HAP-1 (cell line): ENCODE results near the gene PGAP3.

Experiments used
- DNase-seq, 2 experiments: peaks; one replicate each; pipeline ENCODE4 v3.0.0-alpha.2; 2016 to 2020; ENCODE audit warnings: low spot score in 2 of 2
- H3K27me3 ChIP-seq: fragments of 250-450 bp; sonication (Bioruptor Pico); 2 replicates; pipeline ENCODE4 v1.5.1; 2020; ENCODE audit warnings: low read depth, mild to moderate bottlenecking, moderate library complexity
- H3K36me3 ChIP-seq: fragments of 250-450 bp; sonication (Bioruptor Pico); replicated peaks from 2 replicates; pipeline ENCODE4 v1.5.1; 2020; ENCODE audit warnings: mild to moderate bottlenecking
- H3K4me1 ChIP-seq: fragments of 250-450 bp; sonication (Bioruptor Pico); 2 replicates; pipeline ENCODE4 v1.5.1; 2020; ENCODE audit warnings: mild to moderate bottlenecking
- H3K4me3 ChIP-seq: fragments of 250-450 bp; sonication (Bioruptor Pico); 2 replicates; pipeline ENCODE4 v1.5.1; 2020; ENCODE audit warnings: mild to moderate bottlenecking, moderate library complexity
- H3K9me3 ChIP-seq: fragments of 250-450 bp; sonication (Bioruptor Pico); 2 replicates; pipeline ENCODE4 v1.5.1; 2020; ENCODE audit warnings: mild to moderate bottlenecking, moderate library complexity
- in situ Hi-C: fragments of 300-500 bp; cut with MboI; formaldehyde crosslinking; loops from 3 replicates; pipeline ENCODE4 v1.14.3; 2020; ENCODE audit warnings: low sequenced_read_pairs, inconsistent platforms, mixed read lengths

The PGAP3 gene

GRCh38 chr17:39667262-39667944 is 20.5 kb downstream of the PGAP3 start:
- H3K36me3 ChIP-seq = no peaks in the 10 kb centered on the region
- H3K4me1 ChIP-seq = peaks cover 5% of the 10 kb centered on the region
- in situ Hi-C loops = no loop called here
- no peak overlapping the region for H3K4me3 ChIP-seq
- no peak for DNase-seq
- H3K9me3 ChIP-seq = no peaks in the 10 kb centered on the region
- H3K27me3 ChIP-seq = no peaks in the 10 kb centered on the region

- H3K27me3 ChIP-seq = no peaks in the 10 kb centered on the region
- H3K4me3 ChIP-seq = no peak overlapping the region
- no peaks in the 10 kb centered on the region for H3K9me3 ChIP-seq
- in situ Hi-C loops = no loop called here
- peaks cover 5% of the 10 kb centered on the region for H3K4me1 ChIP-seq
- no peak for DNase-seq
- H3K36me3 ChIP-seq = no peaks in the 10 kb centered on the region
These were observed 21.1 kb downstream of the PGAP3 start for GRCh38 chr17:39666601-39667261.

DNA sequence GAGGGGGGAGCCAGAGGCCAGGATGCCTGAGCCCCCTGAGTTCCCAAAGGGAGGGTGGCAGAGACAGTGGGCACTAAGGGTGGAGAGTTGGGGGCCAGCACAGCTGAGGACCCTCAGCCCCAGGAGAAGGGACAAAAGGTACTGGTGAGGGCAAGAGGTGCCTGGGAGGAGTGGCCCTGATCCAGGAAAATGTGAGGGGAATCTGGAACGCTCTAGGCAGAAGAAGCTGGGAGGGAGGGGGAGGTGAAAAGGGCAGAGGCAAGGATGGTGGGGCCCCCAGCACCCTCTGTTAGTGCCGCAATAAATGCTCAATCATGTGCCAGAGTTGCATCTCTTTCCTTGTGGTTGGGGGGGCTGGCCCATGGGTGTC is 21.6 kb downstream of the PGAP3 start:
- Histone ChIP-seq H3K36me3 (no peaks in the 10 kb centered on the region), H3K4me3 (no peak overlapping the region), H3K4me1 (peaks cover 5% of the 10 kb centered on the region), H3K27me3 (no peaks in the 10 kb centered on the region), H3K9me3 (no peaks in the 10 kb centered on the region)
- in situ Hi-C loops = no loop called here
- no peak for DNase-seq

DNA sequence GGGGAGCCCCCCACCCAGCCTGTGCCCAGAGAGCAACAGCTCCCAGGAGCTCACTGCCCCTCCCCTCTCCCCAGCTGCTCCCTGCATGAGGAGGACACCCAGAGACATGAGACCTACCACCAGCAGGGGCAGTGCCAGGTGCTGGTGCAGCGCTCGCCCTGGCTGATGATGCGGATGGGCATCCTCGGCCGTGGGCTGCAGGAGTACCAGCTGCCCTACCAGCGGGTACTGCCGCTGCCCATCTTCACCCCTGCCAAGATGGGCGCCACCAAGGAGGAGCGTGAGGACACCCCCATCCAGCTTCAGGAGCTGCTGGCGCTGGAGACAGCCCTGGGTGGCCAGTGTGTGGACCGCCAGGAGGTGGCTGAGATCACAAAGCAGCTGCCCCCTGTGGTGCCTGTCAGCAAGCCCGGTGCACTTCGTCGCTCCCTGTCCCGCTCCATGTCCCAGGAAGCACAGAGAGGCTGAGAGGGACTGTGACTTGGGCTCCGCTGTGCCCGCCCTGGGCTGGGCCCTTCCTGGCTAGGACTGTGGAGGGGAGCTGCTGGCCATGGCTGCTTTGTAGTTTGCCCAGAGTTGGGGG is 22.1 kb downstream of the PGAP3 start:
- H3K27me3 ChIP-seq = no peaks in the 10 kb centered on the region
- no peaks in the 10 kb centered on the region for H3K36me3 ChIP-seq
- no peak for DNase-seq
- no peaks in the 10 kb centered on the region for H3K9me3 ChIP-seq
- H3K4me1 ChIP-seq = peaks cover 5% of the 10 kb centered on the region
- in situ Hi-C loops = no loop called here
- no peak overlapping the region for H3K4me3 ChIP-seq

DNA sequence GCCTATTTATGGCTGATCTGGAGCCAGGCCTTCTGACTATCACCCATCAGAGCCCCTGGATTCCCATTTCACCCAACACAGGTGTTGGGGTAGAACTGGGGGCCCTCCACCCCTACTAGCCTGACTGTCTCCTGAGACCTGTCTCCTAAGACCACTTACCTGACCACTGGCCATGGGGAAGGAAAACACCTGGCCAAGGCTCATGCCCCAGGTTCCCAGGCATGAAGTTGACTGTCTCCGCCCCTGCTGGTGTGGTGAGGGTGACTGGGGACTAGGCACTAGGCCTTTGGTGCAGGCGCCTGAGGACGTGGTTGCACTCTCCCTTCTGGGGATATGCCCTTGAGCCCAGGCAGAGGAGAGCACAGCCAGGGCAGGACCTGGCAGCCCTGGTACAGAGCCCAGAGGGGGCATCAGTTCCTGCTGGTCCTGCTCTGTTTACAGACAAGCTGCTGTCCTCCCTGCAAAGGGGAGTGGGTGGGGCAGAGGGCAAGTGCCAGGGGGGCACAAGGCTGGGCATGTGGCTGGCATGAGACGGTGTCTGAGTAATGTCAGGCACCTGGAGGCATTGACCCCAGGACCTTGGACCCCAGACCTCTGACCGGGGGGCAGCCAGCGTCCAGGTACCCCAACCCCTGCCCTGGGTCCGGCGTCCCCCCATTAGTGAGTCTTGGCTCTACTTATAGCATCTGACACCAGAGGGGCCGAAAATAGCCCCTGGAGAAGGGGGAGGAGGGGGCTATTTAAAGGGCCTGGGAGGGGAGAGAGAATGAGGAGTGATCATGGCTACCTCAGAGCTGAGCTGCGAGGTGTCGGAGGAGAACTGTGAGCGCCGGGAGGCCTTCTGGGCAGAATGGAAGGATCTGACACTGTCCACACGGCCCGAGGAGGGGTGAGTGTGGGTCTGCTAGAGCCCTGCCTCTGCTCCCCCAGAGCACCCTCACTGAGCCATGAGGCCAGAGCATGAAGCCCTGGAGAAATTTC is 23.0 kb downstream of the PGAP3 start, which contains the start of gene TCAP:
Gene TCAP, plus strand, starts transcription at position 769 of the 981 bp plus-strand sequence. Its CDS starts 11 bp downstream, at position 780.
- H3K9me3 ChIP-seq = no peaks in the 10 kb centered on the region
- no peaks in the 10 kb centered on the region for H3K36me3 ChIP-seq
- no peak for DNase-seq
- peaks cover 5% of the 10 kb centered on the region for H3K4me1 ChIP-seq
- in situ Hi-C loops = no loop called here
- H3K4me3 ChIP-seq = no peak within 1 kb of the TSS
- H3K27me3 ChIP-seq = no peaks in the 10 kb centered on the region

- DNase-seq = peak in 1 of 2 experiments; percentile 41
- Histone ChIP-seq H3K4me3 (no peak overlapping the region), H3K9me3 (no peaks in the 10 kb centered on the region), H3K4me1 (peaks cover 5% of the 10 kb centered on the region), H3K27me3 (no peaks in the 10 kb centered on the region), H3K36me3 (no peaks in the 10 kb centered on the region)
- in situ Hi-C loops = no loop called here
These were observed 23.9 kb downstream of the PGAP3 start for GRCh38 chr17:39663688-39664580.

DNA sequence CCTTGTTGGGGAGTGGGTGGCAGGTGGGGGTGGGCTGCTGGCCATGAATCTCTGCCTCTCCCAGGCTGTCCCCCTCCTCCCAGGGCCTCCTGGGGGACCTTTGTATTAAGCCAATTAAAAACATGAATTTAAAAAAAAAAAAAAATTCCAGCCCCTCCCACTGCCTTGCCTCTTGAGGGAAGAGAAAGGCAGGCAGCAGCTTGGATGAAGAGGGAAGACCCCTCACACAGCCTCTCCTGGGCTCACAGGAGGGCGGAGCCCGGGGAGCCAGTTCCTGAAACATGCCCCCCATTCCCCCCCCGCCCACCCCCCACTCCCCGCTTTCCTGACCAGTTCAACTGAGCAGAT is 24.5 kb downstream of the PGAP3 start:
- Histone ChIP-seq H3K4me1 (peaks cover 3% of the 10 kb centered on the region), H3K9me3 (no peaks in the 10 kb centered on the region), H3K36me3 (no peaks in the 10 kb centered on the region), H3K4me3 (no peak overlapping the region), H3K27me3 (no peaks in the 10 kb centered on the region)
- in situ Hi-C loops = no loop called here
- no peak for DNase-seq

- Histone ChIP-seq H3K4me1 (no peaks in the 10 kb centered on the region), H3K36me3 (no peaks in the 10 kb centered on the region), H3K4me3 (no peak overlapping the region), H3K27me3 (no peaks in the 10 kb centered on the region), H3K9me3 (no peaks in the 10 kb centered on the region)
- in situ Hi-C loops = no loop called here
- DNase-seq = no peak
These were observed 25.1 kb downstream of the PGAP3 start for GRCh38 chr17:39662551-39663339.

DNA sequence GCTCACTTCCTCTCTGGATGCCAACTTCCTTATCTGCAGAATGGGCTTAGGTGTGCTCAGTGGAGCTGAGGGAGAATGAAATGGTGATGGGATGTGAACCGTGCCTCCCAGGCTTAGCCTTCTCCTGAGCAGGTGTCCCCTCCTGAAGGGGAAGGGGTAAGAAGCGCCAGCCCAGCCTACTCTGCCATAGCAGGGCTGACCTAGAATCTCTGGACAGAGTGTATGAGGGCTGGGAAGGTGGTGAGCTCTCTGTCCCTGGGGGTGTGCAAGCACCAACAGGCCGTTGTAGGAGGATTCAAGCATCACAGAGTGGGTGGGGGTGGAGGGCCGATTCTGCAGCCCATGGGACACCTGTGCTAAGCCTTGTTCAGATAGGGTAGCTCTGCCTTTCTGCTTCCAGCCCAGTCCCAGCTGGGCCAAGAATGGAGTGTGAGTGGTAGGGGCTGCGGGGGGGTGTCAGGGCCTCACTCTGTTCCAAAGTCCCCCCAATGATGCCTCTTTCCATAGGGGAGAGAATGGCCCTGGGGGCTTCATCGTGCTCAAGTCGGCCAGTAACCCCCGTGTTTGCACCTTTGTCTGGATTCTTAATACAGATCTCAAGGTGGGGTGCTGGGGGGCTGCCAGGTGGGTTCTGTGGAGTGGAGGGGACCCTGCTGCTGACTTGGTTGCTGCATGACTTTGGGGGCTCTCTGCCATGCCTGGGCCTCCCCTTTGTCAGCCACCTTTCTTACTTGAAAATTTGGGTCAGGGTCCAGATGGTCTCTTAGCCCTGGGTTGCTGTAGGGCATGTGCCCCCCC is 25.9 kb downstream of the PGAP3 start:
- H3K36me3 ChIP-seq = no peaks in the 10 kb centered on the region
- H3K4me3 ChIP-seq = no peak overlapping the region
- in situ Hi-C loops = no loop called here
- no peak for DNase-seq
- H3K9me3 ChIP-seq = no peaks in the 10 kb centered on the region
- H3K4me1 ChIP-seq = no peaks in the 10 kb centered on the region
- H3K27me3 ChIP-seq = no peaks in the 10 kb centered on the region

GRCh38 chr17:39660397-39661385 is 27.2 kb downstream of the PGAP3 start:
- Histone ChIP-seq H3K4me3 (no peak overlapping the region), H3K27me3 (no peaks in the 10 kb centered on the region), H3K9me3 (no peaks in the 10 kb centered on the region), H3K36me3 (no peaks in the 10 kb centered on the region), H3K4me1 (no peaks in the 10 kb centered on the region)
- in situ Hi-C loops = no loop called here
- DNase-seq = no peak

- H3K9me3 ChIP-seq = no peaks in the 10 kb centered on the region
- no peaks in the 10 kb centered on the region for H3K4me1 ChIP-seq
- no peaks in the 10 kb centered on the region for H3K36me3 ChIP-seq
- no peak overlapping the region for H3K4me3 ChIP-seq
- no peaks in the 10 kb centered on the region for H3K27me3 ChIP-seq
- in situ Hi-C loops = no loop called here
- no peak for DNase-seq
These were observed 27.9 kb downstream of the PGAP3 start for GRCh38 chr17:39660011-39660360.
